GM12878 (cell line): Measurements from ENCODE around the gene FAM20B. TPM values are rescaled to one million over a fixed set of nuclear protein-coding genes. Genes with fewer than 3 reads are reported as not detected.

ENCODE experiments used
- ATAC-seq: fragments of 200-7000 bp; cut with Tn5 transposase; 3 replicates; pipeline ENCODE4 v1.9.1; 2020; ENCODE audit warnings: mild to moderate bottlenecking, moderate library complexity
- BruUV-seq: library from RNA; stranded (reverse); fragments of 400-500 nt; replicated peaks from 2 replicates; lab custom pipeline; 2021; lab: Mats Ljungman, UMichigan
- CTCF ChIA-PET: fragments of 300-600 bp; sonication (Branson Sonifier 250); formaldehyde crosslinking; extraction: SDS; loops from one replicate; lab custom pipeline; 2021; ENCODE audit warnings: inconsistent platforms; lab: Yijun Ruan, JAX
- POLR2A ChIA-PET: fragments of 350-600 bp; formaldehyde crosslinking; extraction: SDS; loops from one replicate; lab custom pipeline; 2021; ENCODE audit warnings: inconsistent platforms; lab: Charles Lee
- RAD21 ChIA-PET: fragments of 300-600 bp; sonication (Branson Sonifier 250); formaldehyde crosslinking; loops from one replicate; lab custom pipeline; 2023; ENCODE audit warnings: antibody characterized with exemption; ENCODE audit not compliant: unreplicated experiment; lab: Charles Lee
- SMC1A ChIA-PET: fragments of 300-600 bp; sonication (Branson Sonifier 250); formaldehyde crosslinking; loops from one replicate; lab custom pipeline; 2023; ENCODE audit not compliant: unreplicated experiment, uncharacterized antibody; lab: Charles Lee
- DNase-seq: peaks from one replicate; pipeline ENCODE4 v3.0.0-alpha.2; 2011; ENCODE audit warnings: low read depth, low spot score
- FAIRE-seq: peaks from 3 replicates; lab custom pipeline; 2011; peaks lifted over from hg19 to GRCh38; lab: Jason Lieb, UNC
- H2AFZ ChIP-seq: 2 replicates; pipeline ENCODE4 v1.6.0; 2011; ENCODE audit warnings: low read depth, low read length, control low read depth; ENCODE audit not compliant: control insufficient read depth
- H3K27ac ChIP-seq: 2 replicates; pipeline ENCODE4 v1.5.1; 2011; ENCODE audit warnings: control low read depth; ENCODE audit not compliant: control insufficient read depth, insufficient read depth
- H3K27me3 ChIP-seq, 2 experiments: replicated peaks in 1 of 2; 2 replicates each; pipeline versions ENCODE4 v1.6.0 to v1.6.1; 2011; ENCODE audit warnings: low read length in 1 of 2; ENCODE audit not compliant: control insufficient read depth in 2 of 2, insufficient read depth in 2 of 2
- H3K36me3 ChIP-seq, 2 experiments: 2 replicates each; pipeline ENCODE4 v1.5.1; 2011; ENCODE audit warnings: low read length in 1 of 2; ENCODE audit not compliant: control insufficient read depth in 2 of 2, insufficient read depth in 2 of 2
- H3K4me1 ChIP-seq: 2 replicates; pipeline ENCODE4 v1.6.1; 2011; ENCODE audit warnings: mild to moderate bottlenecking, low read length, moderate library complexity, mixed read lengths; ENCODE audit not compliant: control insufficient read depth, insufficient read depth
- H3K4me2 ChIP-seq: 2 replicates; pipeline ENCODE4 v1.6.0; 2011; ENCODE audit warnings: control low read depth; ENCODE audit not compliant: control insufficient read depth, insufficient read depth
- H3K4me3 ChIP-seq: fragments of 200-600 bp; sonication (generic); 2 replicates; pipeline ENCODE4 v1.5.1; 2016
- H3K79me2 ChIP-seq: 2 replicates; pipeline ENCODE4 v1.6.0; 2011; ENCODE audit warnings: low read length; ENCODE audit not compliant: control insufficient read depth, insufficient read depth
- H3K9ac ChIP-seq: 2 replicates; pipeline ENCODE4 v1.8.0; 2011; ENCODE audit warnings: low read length, control low read depth, mixed read lengths; ENCODE audit not compliant: control insufficient read depth, insufficient read depth
- H3K9me3 ChIP-seq: replicated peaks from 3 replicates; pipeline ENCODE4 v1.5.1; 2011; ENCODE audit warnings: mild to moderate bottlenecking, low read length; ENCODE audit not compliant: control insufficient read depth, insufficient read depth
- H4K20me1 ChIP-seq: 2 replicates; pipeline ENCODE4 v1.6.0; 2011; ENCODE audit not compliant: control insufficient read depth, insufficient read depth
- KLF5 ChIP-seq: fragments of 450-650 bp; IDR thresholded peaks from 2 replicates; pipeline ENCODE4 v1.6.1; 2014; ENCODE audit warnings: mild to moderate bottlenecking; ENCODE audit not compliant: partially characterized antibody
- WRNIP1 ChIP-seq: IDR thresholded peaks from 2 replicates; pipeline ENCODE4 v1.6.1; 2011; ENCODE audit warnings: low read depth, low read length, improper control_type of control experiment, borderline replicate concordance
- WGBS: methylation state at CpG from one replicate; pipeline ENCODE4 v1.1.6; 2016; ENCODE audit warnings: low lambda C conversion rate; ENCODE audit not compliant: insufficient replicate concordance, insufficient coverage; ENCODE audit errors: missing lambda C conversion rate; 5-methylcytosine and 5-hydroxymethylcytosine counted together
- in situ Hi-C: fragments of 300-500 bp; cut with MboI; formaldehyde crosslinking; loops from 9 replicates; pipeline ENCODE4 v1.14.3; 2018; ENCODE audit warnings: mixed read lengths
- intact Hi-C: fragments of 100-400 bp; cut with micrococcal nuclease; formaldehyde crosslinking; loops from one replicate; pipeline ENCODE4 v1.14.2; 2022; ENCODE audit not compliant: unreplicated experiment
- polyA plus RNA-seq, 11 experiments: library from polyadenylated mRNA; depleted of rRNA in 4 of 11; unstranded in 6 of 11; stranded (reverse) in 5 of 11; fragments of >200 nt; fragmentation: Nextera tagmentation in 4 of 11; fragmentation: Illumina TruSeq in 1 of 11; extraction: Ambion mirVana in 4 of 11; extraction: Trizol in 1 of 11; gene quantifications; 1 replicate in 1 of 11; 2 replicates in 10 of 11; pipeline versions ENCODE4 v1.2.1 to v1.2.3, GENCODE V29; 2011 to 2016; ENCODE audit warnings: inconsistent platforms in 2 of 11, missing spikeins in 2 of 11, low read depth in 1 of 11
- total RNA-seq, 4 experiments: library from RNA; depleted of rRNA in 3 of 4; stranded (reverse); fragments of >200 nt in 3 of 4; fragmentation: Illumina TruSeq in 1 of 4; extraction: Trizol in 1 of 4; gene quantifications; 2 replicates each; pipeline versions ENCODE4 v1.2.1 to v1.2.3, GENCODE V29; 2013 to 2021
- TF ChIP-seq, protein P1 (sequence below): IDR thresholded peaks from 2 replicates; pipeline ENCODE4 v1.6.1; 2012; ENCODE audit warnings: low read depth, low read length, improper control_type of control experiment
- TF ChIP-seq, protein P2 (sequence below): fragments of 150-350 bp; IDR thresholded peaks from 2 replicates; pipeline ENCODE4 v1.6.1; 2016; ENCODE audit warnings: low read depth, low read length
- TF ChIP-seq, protein P3 (sequence below): fragments of 450-650 bp; IDR thresholded peaks from 2 replicates; pipeline ENCODE4 v1.6.1; 2016; ENCODE audit warnings: mild to moderate bottlenecking

The FAM20B gene
- total and polyA plus RNA-seq, 10 of the 15 experiments (the other 5 are each of a cell fraction or from before 2014, with no cell fraction given): 2.4 to 25.6 (median 12.8) TPM

GRCh38 chr1:179029321-179029759 lies 3.6 kb downstream of the FAM20B start:
- no peak overlapping the region for H3K9ac ChIP-seq
- peaks cover 73% of the 10 kb centered on the region for H3K79me2 ChIP-seq
- intact Hi-C loops: loop anchor here (5.0 to 10.0 kb wide), 3 partner anchors 53 to 365 kb away; partner anchors contain the start of genes AXDND1 and TOR3A
- DNase-seq (no peak), ATAC-seq (no peak), FAIRE-seq (no peak)
- peak overlapping the region; percentile 8; the same call in 1 of the 2 replicates for H3K27ac ChIP-seq
- no TSS peak for BruUV-seq
- H3K4me2 ChIP-seq: peak overlapping the region; percentile 74
- in situ Hi-C loops: no loop called here
- ChIA-PET CTCF (interaction anchor here (0.7 to 2.0 kb wide), 7 partner anchors 14 to 487 kb away, joined by 3 to 8 read pairs (median 5); partner anchors contain the start of gene TOR3A), SMC1A (interaction anchor here (0.5 to 4.3 kb wide), 8 partner anchors 9 to 303 kb away, joined by 3 to 30 read pairs (median 3); partner anchors contain the start of gene TOR3A)
- 7% methylated on average over 3 of the region's 3 CpGs for WGBS
- H3K36me3 ChIP-seq: no peaks in the 10 kb centered on the region
- no peaks in the 10 kb centered on the region for H4K20me1 ChIP-seq
- no peaks in the 10 kb centered on the region for H3K9me3 ChIP-seq
- peak overlapping the region; percentile 27 for H3K4me3 ChIP-seq
- TF ChIP-seq WRNIP1 (no peak), KLF5 (no peak)
- TF ChIP-seq, protein P1, sequence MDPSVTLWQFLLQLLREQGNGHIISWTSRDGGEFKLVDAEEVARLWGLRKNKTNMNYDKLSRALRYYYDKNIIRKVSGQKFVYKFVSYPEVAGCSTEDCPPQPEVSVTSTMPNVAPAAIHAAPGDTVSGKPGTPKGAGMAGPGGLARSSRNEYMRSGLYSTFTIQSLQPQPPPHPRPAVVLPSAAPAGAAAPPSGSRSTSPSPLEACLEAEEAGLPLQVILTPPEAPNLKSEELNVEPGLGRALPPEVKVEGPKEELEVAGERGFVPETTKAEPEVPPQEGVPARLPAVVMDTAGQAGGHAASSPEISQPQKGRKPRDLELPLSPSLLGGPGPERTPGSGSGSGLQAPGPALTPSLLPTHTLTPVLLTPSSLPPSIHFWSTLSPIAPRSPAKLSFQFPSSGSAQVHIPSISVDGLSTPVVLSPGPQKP: no peak
- TF ChIP-seq, protein P2, sequence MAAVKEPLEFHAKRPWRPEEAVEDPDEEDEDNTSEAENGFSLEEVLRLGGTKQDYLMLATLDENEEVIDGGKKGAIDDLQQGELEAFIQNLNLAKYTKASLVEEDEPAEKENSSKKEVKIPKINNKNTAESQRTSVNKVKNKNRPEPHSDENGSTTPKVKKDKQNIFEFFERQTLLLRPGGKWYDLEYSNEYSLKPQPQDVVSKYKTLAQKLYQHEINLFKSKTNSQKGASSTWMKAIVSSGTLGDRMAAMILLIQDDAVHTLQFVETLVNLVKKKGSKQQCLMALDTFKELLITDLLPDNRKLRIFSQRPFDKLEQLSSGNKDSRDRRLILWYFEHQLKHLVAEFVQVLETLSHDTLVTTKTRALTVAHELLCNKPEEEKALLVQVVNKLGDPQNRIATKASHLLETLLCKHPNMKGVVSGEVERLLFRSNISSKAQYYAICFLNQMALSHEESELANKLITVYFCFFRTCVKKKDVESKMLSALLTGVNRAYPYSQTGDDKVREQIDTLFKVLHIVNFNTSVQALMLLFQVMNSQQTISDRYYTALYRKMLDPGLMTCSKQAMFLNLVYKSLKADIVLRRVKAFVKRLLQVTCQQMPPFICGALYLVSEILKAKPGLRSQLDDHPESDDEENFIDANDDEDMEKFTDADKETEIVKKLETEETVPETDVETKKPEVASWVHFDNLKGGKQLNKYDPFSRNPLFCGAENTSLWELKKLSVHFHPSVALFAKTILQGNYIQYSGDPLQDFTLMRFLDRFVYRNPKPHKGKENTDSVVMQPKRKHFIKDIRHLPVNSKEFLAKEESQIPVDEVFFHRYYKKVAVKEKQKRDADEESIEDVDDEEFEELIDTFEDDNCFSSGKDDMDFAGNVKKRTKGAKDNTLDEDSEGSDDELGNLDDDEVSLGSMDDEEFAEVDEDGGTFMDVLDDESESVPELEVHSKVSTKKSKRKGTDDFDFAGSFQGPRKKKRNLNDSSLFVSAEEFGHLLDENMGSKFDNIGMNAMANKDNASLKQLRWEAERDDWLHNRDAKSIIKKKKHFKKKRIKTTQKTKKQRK: no peak
- TF ChIP-seq, protein P3, sequence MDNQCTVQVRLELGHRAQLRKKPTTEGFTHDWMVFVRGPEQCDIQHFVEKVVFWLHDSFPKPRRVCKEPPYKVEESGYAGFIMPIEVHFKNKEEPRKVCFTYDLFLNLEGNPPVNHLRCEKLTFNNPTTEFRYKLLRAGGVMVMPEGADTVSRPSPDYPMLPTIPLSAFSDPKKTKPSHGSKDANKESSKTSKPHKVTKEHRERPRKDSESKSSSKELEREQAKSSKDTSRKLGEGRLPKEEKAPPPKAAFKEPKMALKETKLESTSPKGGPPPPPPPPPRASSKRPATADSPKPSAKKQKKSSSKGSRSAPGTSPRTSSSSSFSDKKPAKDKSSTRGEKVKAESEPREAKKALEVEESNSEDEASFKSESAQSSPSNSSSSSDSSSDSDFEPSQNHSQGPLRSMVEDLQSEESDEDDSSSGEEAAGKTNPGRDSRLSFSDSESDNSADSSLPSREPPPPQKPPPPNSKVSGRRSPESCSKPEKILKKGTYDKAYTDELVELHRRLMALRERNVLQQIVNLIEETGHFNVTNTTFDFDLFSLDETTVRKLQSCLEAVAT: no peak
- TF ChIP-seq, all 136 proteins: peak for 0
- H3K4me1 ChIP-seq: peaks cover 46% of the 10 kb centered on the region
- ChIA-PET RAD21 (interaction anchor here (1.4 kb wide), 2 partner anchors 27 to 54 kb away, joined by 3 to 4 read pairs; no protein-coding TSS in a partner anchor), POLR2A (interaction anchor here (0.6 to 0.7 kb wide), 3 partner anchors 35 to 320 kb away, joined by 3 to 6 read pairs (median 3); no protein-coding TSS in a partner anchor)
- H3K27me3 ChIP-seq: no peaks in the 10 kb centered on the region
- H2AFZ ChIP-seq: no peak overlapping the region
